22Rv1 (cell line): Measurements from ENCODE around the gene LUZP1.

Experiments
- ZFX ChIP-seq: fragments of 450-650 bp; IDR thresholded peaks from 2 replicates; pipeline ENCODE4 v1.6.1; 2017; ENCODE audit warnings: antibody characterized with exemption, borderline replicate concordance
- TF ChIP-seq, protein P1 (sequence below): fragments of 450-650 bp; IDR thresholded peaks from 2 replicates; pipeline ENCODE4 v1.5.1; 2017; ENCODE audit warnings: mild to moderate bottlenecking

- TF ChIP-seq, protein P1, sequence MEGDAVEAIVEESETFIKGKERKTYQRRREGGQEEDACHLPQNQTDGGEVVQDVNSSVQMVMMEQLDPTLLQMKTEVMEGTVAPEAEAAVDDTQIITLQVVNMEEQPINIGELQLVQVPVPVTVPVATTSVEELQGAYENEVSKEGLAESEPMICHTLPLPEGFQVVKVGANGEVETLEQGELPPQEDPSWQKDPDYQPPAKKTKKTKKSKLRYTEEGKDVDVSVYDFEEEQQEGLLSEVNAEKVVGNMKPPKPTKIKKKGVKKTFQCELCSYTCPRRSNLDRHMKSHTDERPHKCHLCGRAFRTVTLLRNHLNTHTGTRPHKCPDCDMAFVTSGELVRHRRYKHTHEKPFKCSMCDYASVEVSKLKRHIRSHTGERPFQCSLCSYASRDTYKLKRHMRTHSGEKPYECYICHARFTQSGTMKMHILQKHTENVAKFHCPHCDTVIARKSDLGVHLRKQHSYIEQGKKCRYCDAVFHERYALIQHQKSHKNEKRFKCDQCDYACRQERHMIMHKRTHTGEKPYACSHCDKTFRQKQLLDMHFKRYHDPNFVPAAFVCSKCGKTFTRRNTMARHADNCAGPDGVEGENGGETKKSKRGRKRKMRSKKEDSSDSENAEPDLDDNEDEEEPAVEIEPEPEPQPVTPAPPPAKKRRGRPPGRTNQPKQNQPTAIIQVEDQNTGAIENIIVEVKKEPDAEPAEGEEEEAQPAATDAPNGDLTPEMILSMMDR = no peak
- TF ChIP-seq ZFX = no peak
Observed at GRCh38 chr1:23074012-23074411, 94.6 kb downstream of the LUZP1 start.
